HAP-1 (cell line): ENCODE data around the gene MORN1.

Source experiments
- DNase-seq, 2 experiments: peaks; one replicate each; pipeline ENCODE4 v3.0.0-alpha.2; 2016 to 2020; ENCODE audit warnings: low spot score in 2 of 2
- H3K27me3 ChIP-seq: fragments of 250-450 bp; sonication (Bioruptor Pico); 2 replicates; pipeline ENCODE4 v1.5.1; 2020; ENCODE audit warnings: low read depth, mild to moderate bottlenecking, moderate library complexity
- H3K36me3 ChIP-seq: fragments of 250-450 bp; sonication (Bioruptor Pico); replicated peaks from 2 replicates; pipeline ENCODE4 v1.5.1; 2020; ENCODE audit warnings: mild to moderate bottlenecking
- H3K4me1 ChIP-seq: fragments of 250-450 bp; sonication (Bioruptor Pico); 2 replicates; pipeline ENCODE4 v1.5.1; 2020; ENCODE audit warnings: mild to moderate bottlenecking
- H3K4me3 ChIP-seq: fragments of 250-450 bp; sonication (Bioruptor Pico); 2 replicates; pipeline ENCODE4 v1.5.1; 2020; ENCODE audit warnings: mild to moderate bottlenecking, moderate library complexity
- H3K9me3 ChIP-seq: fragments of 250-450 bp; sonication (Bioruptor Pico); 2 replicates; pipeline ENCODE4 v1.5.1; 2020; ENCODE audit warnings: mild to moderate bottlenecking, moderate library complexity
- in situ Hi-C: fragments of 300-500 bp; cut with MboI; formaldehyde crosslinking; loops from 3 replicates; pipeline ENCODE4 v1.14.3; 2020; ENCODE audit warnings: low sequenced_read_pairs, inconsistent platforms, mixed read lengths

The MORN1 gene

DNA sequence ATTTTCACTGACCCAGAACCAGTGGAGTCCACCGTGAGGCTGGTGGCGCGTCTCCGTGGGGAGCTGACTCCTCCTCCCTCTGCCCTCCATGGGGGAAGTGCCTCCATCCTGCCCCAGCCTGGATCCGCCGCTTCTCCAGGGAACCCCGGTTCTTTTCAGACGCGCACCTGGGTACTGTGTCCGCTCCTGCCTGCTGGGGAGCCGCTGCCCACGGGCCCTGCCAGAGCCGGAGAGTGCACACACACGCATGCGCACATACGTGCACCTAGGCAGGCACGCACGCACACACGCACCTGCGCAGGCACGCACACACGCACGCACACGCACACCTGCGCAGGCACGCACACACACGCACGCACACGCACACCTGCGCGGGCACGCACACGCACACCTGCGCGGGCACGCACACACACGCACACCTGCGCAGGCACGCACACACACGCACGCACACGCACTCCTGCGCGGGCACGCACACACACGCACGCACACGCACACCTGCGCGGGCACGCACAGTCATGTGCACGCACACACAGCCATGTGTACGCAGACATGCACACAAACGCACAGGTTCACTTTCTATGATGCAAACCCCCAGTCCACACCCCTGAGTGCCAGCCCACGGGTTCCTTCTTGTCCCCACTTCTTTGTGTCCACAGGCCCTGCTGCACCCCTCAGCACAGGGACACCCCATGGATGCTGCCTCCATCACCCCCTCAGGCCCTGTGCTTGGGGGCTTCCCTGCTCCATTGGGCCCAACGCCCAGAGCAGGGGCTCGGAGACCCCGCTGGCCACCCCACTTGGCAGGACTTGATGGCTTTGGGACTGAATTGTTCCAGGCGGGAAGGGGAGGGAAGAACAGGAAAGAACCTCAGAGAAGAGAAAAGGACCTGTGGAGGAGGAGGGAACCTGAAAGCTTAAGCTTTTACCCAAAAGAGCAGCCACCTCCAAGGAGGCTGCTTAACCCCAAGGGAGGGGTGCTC is 42.7 kb downstream of the MORN1 start:
- Histone ChIP-seq H3K4me1 (no peaks in the 10 kb centered on the region), H3K27me3 (no peaks in the 10 kb centered on the region), H3K9me3 (no peaks in the 10 kb centered on the region), H3K36me3 (no peaks in the 10 kb centered on the region), H3K4me3 (no peak overlapping the region)
- in situ Hi-C loops = no loop called here
- no peak for DNase-seq

DNA sequence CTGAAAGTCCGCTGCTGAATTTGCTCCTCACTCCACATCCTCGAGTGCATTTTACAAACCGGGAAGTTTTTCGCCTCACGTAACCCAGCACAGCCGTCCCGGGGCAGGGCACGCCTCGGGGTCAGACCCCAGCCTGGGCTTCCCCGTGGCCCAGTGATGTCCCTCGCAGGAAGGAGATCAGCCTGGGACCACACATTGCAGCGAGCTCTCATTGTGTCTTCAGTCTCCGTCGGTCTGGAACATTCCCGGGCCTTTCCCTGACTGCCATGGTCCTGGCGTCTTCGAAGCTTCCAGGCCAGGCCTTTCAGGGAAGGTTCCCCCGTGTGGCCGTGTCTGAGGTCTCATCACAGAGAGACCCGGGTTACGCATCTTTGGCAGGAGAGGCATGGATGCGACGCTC is 43.5 kb downstream of the MORN1 start:
- no peak for DNase-seq
- in situ Hi-C loops = no loop called here
- no peaks in the 10 kb centered on the region for H3K27me3 ChIP-seq
- H3K9me3 ChIP-seq = no peaks in the 10 kb centered on the region
- no peaks in the 10 kb centered on the region for H3K36me3 ChIP-seq
- no peak overlapping the region for H3K4me3 ChIP-seq
- no peaks in the 10 kb centered on the region for H3K4me1 ChIP-seq

GRCh38 chr1:2347409-2347785 is 44.0 kb downstream of the MORN1 start:
- no peaks in the 10 kb centered on the region for H3K4me1 ChIP-seq
- no peaks in the 10 kb centered on the region for H3K36me3 ChIP-seq
- no peak overlapping the region for H3K4me3 ChIP-seq
- no peaks in the 10 kb centered on the region for H3K27me3 ChIP-seq
- in situ Hi-C loops = no loop called here
- DNase-seq = no peak
- H3K9me3 ChIP-seq = no peaks in the 10 kb centered on the region

GRCh38 chr1:2346691-2347408 is 44.5 kb downstream of the MORN1 start:
- Histone ChIP-seq H3K27me3 (no peaks in the 10 kb centered on the region), H3K4me3 (no peak overlapping the region), H3K9me3 (no peaks in the 10 kb centered on the region), H3K4me1 (no peaks in the 10 kb centered on the region), H3K36me3 (no peaks in the 10 kb centered on the region)
- in situ Hi-C loops = no loop called here
- no peak for DNase-seq

- Histone ChIP-seq H3K27me3 (no peaks in the 10 kb centered on the region), H3K4me3 (no peak overlapping the region), H3K36me3 (no peaks in the 10 kb centered on the region), H3K9me3 (no peaks in the 10 kb centered on the region), H3K4me1 (no peaks in the 10 kb centered on the region)
- no peak for DNase-seq
- in situ Hi-C loops = no loop called here
Measured at GRCh38 chr1:2345297-2346075, 45.9 kb downstream of the MORN1 start.

DNA sequence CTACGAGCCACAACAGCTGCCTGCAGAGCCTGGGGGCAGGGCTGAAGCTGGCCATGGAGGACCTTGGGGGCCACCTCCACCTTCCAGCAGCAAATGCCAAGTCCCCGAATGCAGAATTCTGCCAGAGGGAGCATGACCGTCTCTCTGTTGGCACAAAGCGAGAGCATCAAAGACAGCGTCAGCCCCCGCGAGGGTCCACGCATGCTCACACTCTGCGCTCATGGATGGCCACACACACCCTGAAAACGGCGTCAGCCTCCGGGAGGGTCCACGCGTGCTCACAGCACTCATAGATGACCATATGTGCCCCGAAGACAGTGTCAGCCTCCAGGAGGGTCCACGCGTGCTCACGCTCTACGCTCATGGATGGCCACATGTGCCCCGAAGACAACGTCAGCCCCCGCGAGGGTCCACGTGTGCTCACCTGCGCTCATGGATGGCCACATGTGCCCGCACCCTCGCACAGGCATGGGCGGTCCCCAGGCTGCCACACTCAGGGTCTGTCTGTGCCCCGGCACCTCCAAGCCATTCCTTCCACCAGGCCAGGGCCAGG is 46.5 kb downstream of the MORN1 start:
- in situ Hi-C loops = no loop called here
- DNase-seq = no peak
- no peak overlapping the region for H3K4me3 ChIP-seq
- H3K4me1 ChIP-seq = no peaks in the 10 kb centered on the region
- no peaks in the 10 kb centered on the region for H3K36me3 ChIP-seq
- H3K9me3 ChIP-seq = no peaks in the 10 kb centered on the region
- H3K27me3 ChIP-seq = no peaks in the 10 kb centered on the region

- Histone ChIP-seq H3K4me1 (no peaks in the 10 kb centered on the region), H3K36me3 (no peaks in the 10 kb centered on the region), H3K4me3 (no peak overlapping the region), H3K27me3 (no peaks in the 10 kb centered on the region), H3K9me3 (no peaks in the 10 kb centered on the region)
- in situ Hi-C loops = no loop called here
- DNase-seq = no peak
Measured at GRCh38 chr1:2344121-2344681, 47.2 kb downstream of the MORN1 start.

DNA sequence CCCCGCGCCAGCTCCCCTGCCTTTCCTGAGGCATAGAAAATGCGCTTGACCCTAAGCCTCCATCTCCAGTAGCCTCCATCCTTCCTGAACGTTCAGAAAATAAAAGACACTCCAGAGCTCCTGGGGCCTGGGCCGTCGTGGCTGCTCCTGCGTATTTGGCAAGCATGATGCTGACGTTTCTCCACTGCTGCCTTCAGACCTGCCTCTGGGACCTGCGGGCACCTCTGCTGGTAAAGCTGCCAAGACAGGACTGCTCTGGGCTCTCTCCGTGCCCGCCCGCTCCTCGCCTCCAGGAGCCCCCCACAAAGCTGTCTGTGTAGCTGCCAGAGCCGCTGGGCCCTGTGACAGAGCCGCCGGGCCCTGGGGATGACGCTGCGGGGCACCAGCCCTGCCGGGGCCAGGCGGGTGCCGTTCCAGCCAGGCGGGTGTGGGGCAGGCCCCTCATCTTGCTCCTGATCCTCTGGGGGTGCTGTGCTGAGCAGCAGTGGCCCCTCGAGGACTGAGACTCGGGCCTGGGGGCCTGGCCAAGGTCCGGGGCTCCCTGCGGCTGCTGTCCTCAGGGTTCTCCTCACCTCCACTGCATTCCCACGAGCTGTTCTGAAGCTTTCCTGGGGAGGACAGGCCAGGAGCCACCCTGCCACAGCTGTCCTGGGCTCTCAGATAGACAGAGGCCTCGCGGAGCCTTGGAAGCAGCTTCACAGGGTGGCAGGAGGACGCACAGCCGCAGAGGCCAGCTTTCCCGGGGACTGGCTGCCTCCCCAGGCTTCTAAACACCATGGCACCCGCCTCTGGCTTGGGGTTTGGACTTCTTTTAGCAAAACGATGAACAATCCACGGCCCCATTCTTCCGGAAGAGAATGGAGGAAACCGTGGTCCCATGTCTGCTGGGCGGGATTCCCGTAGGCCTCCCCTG is 48.1 kb downstream of the MORN1 start:
- H3K27me3 ChIP-seq = no peaks in the 10 kb centered on the region
- H3K4me3 ChIP-seq = no peak overlapping the region
- no peak for DNase-seq
- no peaks in the 10 kb centered on the region for H3K36me3 ChIP-seq
- in situ Hi-C loops = no loop called here
- H3K4me1 ChIP-seq = no peaks in the 10 kb centered on the region
- H3K9me3 ChIP-seq = no peaks in the 10 kb centered on the region

- Histone ChIP-seq H3K4me3 (no peak overlapping the region), H3K9me3 (no peaks in the 10 kb centered on the region), H3K4me1 (no peaks in the 10 kb centered on the region), H3K36me3 (no peaks in the 10 kb centered on the region), H3K27me3 (no peaks in the 10 kb centered on the region)
- no peak for DNase-seq
- in situ Hi-C loops = no loop called here
Measured at GRCh38 chr1:2342384-2343022, 48.9 kb downstream of the MORN1 start.

DNA sequence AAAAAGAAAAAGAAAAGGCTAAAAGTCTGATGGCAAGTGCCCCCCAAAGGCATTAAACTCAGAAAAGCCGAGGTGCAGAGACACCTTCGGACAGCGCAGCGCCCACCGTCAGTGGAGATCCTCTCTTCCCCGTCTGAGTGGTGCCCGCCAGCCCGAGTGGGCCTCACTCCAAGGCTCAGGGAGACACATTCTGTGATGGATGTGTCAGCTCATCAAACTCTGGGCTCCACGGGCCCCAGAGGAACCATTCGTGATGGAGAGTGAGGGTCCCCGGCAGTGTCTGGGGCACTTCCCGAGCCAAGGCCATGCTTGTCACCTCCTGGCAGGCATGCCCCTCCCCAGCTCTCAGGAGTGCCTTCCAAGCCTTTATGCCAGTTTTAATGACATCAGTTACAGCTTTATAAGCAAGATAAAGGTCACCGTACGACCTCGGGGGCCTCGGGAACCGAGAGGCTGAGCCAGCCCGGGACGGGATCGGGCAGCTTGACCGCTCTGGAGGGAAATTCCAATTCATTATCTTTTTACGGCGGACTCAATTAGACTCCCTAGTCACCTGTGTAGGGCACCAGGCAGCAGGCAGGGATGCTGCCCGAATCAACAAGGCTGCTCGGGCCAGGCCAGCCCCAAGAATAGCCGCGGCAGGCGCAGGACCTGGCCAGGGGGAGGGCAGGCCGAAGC is 49.5 kb downstream of the MORN1 start:
- Histone ChIP-seq H3K27me3 (no peaks in the 10 kb centered on the region), H3K4me3 (no peak overlapping the region), H3K4me1 (no peaks in the 10 kb centered on the region), H3K9me3 (no peaks in the 10 kb centered on the region), H3K36me3 (no peaks in the 10 kb centered on the region)
- in situ Hi-C loops = no loop called here
- DNase-seq = no peak

DNA sequence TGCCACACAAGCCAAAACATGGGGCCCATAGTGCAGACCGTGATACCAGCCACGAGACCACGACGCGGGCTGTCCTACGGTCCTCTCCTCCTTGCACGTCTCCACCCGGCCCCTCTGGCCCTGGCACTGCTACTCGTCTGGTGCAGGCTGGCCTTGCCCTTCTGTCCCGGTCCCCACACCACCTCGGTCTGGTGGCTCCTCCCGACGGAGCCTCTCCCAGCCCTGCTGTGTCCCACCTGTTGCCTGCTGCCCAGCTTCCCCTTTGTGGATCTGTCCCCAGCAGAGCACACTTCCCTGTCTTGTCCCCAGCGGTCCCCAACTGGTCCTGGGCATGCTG is 50.5 kb downstream of the MORN1 start:
- no peaks in the 10 kb centered on the region for H3K27me3 ChIP-seq

More for the DNA sequence above, 50.5 kb downstream of the MORN1 start:
- no peak for DNase-seq
- no peaks in the 10 kb centered on the region for H3K4me1 ChIP-seq
- H3K9me3 ChIP-seq = no peaks in the 10 kb centered on the region
- no peak overlapping the region for H3K4me3 ChIP-seq
- no peaks in the 10 kb centered on the region for H3K36me3 ChIP-seq
- in situ Hi-C loops = no loop called here
